NAMALWA (cell line): Measurements from ENCODE around the gene ATF7IP.

Experiments
- DNase-seq: peaks from one replicate; pipeline ENCODE4 v3.0.0-alpha.2; 2015; ENCODE audit warnings: low spot score

The ATF7IP gene

DNA sequence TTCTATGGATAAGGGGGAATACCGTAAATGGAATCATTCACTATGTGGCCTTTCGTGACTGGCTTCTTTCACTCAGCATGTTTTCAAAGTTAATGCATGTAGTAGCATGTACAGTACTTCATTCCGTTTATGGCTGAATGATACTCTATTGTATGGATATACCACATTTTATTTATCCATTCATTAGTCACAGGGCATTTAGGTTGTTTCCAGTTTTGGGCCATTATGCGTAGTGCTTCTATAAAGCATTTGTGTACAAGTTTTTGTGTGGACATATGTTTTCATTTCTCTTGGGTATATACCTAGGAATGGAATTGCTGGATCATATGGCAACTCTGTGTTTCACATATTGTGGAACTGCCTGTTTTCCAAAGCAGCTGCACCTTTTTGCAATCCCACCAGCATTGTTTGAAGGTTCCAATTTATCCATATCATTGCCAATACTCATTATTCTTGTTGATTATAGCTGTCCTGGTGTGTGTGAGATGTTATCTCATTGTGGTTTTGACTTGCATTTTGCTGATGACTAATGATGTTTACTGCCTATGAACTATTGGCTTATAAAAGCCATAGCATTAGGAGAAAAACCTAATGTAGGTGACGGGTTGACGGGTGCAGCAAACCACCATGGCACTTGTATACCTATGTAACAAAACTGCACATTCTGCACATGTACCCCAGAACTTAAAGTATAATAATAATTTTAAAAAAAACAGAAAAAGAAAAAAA, 45.5 kb downstream of the ATF7IP start:
- DNase-seq = no peak

DNA sequence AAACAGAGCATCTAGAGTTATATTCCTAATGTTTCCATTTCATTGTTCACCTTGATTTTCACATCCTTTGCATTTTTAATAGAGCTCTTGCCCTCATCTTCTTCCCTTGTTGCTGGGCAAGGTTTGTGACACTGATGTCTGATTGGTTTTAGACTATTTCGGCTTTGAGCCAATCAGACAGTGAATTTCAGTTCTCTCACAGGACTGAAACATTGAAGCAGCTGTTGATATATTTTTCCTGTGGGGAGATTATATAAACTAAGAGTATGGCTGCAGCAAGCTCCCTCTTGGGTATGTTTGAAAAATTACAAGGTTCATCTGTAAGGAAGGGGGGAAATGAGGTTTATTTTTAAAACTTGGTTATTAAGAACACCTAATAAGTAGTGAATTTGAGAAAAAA, 51.2 kb downstream of the ATF7IP start:
- peak; percentile 90 for DNase-seq

DNA sequence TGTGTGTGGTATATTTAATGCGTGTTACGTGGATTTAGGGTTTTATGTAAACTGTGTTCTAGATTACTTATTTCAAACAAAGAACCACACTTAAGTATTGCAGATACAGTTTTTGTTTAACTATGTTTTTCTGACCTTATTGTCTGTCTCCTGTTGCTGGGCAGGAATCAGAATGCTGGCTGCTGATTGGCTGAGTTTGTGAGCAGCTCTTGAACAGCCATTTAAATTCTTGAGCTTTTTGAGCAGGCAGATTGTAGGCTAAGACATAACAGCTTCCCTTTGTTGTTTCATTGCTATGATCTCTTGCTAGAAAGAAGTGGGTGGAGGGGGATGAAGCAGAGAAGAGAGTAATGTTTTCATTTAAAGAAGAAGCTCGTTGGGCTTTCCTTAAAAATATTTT, 52.2 kb downstream of the ATF7IP start:
- DNase-seq = peak; percentile 74

DNA sequence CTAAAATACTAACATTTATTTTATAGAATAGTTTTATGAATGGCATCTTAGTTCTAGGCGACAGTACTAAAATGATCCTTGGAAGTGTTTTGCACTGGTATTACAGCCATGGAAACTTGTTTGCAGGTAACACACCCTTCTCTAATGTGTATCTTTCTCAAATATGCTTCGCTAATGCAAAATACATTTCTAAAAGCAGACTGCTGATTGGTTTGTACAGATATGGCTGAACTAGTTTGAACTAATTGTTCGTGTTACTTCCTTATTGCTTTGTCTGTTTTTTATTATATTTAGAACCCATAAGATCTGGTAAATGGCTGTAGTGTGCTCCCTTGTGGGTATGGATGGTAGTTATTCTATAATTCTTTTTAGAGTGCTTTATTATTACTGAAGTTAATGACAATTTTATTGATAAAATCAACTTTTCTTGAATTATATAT, 53.0 kb downstream of the ATF7IP start:
- DNase-seq = no peak

DNA sequence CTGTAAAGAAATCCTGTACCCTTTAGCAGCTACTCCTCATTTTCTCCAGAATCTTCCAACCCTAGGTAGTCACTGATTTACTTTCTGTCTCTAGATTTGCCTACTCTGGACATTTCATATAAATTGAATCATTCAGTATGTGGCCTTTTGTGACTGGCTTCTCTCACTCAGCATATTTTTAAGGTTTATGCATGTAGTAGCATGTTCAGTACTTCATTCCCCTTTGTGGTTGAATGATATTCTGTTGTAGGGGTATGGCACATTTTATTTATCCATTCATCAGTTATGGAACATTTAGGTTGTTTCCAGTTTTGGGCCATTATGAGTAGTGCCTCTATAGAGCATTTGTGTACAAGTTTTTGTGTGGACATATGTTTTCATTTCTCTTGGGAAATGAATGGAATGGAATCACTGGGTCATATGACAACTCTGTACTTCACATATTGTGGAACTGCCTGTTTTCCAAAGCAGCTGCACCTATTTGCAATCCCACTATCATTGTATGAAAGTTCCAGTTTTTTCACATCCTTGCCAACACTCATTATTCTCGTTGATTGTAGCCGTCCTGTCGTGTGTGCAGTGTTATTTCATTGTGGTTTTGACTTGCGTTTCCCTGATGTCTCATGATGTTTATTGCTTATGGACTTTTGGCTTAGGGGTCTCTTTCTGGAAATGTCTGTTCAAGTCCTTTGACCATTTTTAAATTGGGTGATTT, 57.2 kb downstream of the ATF7IP start:
- no peak for DNase-seq

DNA sequence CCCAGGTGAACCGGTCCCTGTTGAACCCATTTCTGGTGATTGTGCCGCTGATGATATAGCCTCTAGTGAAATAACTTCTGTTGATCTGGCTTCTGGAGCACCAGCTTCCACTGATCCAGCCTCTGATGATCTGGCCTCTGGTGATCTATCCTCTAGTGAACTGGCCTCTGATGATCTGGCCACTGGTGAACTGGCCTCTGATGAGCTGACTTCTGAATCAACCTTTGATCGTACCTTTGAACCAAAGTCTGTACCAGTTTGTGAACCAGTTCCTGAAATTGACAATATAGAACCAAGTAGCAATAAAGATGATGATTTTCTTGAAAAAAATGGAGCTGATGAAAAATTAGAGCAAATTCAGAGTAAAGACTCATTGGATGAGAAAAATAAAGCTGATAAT, 59.1 kb downstream of the ATF7IP start:
- DNase-seq = no peak

DNA sequence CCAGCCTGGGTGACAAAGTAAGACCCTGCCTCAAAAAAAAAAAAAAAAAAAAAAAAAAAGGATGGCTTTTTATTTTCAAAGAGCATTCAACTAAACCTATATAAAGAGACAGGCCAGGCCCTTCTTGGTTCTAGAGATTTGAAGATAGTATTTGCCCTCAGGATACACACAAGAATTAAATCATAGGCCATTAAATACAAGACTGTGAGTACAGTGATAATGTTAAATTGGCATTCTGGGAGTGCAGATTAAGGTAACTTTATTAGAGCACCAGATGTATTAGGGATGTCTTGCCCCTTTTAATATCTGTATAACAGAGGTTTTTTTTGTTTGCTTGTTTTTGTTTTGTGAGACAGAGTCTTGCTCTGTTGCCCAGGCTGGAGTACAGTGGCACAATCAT, 61.3 kb downstream of the ATF7IP start:
- no peak for DNase-seq

DNA sequence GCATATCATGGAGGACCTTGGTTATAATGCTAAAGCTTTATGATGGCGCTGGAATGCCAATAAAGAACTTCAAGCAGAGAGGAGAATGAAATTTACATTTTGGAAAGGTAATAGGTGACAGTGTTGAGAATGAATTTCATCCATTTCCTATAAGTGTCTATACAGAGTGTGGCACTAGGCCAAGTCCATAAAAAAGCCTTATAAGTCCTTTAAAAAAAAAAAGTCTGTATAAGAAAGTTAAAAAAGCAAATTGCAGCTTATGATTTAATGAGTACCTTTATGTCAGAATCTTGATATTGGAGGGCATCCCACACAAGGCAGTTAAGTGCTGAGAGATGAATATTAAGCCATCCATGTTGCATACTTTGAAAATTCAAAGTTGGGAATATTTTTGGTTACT, 62.4 kb downstream of the ATF7IP start:
- no peak for DNase-seq

DNA sequence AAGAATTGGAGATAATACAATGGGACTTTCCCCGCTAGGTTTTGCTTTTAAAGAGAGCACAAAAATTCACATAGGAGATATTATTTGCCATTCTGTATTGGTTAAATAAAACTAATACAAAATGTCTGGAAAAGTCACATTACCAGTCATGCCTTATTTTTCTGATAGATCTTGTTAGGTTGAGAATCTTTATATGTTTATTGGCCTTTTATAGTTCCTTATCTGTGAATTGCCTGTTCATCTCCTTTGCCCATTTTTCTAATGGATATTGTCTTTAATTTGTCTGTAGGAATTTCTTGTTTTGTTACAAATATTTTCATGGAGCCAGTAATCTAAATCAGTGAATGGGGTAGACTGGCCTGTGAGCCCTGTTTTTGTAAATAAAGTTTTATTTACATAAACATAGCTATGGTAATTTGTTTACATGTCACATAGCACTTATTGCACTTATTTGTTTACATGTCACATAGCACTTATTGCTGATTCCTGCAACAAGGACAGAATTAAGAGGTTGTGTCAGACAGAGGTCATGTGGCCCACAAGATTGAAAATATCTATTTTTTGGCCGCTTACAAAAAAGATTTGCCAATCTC, 65.0 kb downstream of the ATF7IP start:
- DNase-seq = no peak

DNA sequence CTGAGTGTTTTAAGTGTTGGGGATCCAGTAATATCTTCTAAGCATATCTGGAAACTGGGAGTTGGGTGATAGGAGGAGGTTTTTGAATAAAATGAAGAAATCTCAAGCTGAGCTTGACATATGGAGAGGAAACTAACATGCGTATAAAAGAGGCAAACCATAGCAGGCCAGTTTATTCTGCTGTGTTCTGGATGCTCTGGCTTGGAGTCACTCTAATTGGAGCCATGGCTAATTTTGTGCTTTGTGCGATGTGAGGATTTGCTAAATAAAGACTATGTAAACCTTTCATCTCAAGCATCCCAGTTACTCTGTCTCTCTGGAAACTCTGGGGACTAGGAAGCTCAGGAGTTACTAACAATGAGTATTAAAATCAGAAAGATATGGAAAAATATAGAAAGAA, 66.5 kb downstream of the ATF7IP start:
- no peak for DNase-seq

DNA sequence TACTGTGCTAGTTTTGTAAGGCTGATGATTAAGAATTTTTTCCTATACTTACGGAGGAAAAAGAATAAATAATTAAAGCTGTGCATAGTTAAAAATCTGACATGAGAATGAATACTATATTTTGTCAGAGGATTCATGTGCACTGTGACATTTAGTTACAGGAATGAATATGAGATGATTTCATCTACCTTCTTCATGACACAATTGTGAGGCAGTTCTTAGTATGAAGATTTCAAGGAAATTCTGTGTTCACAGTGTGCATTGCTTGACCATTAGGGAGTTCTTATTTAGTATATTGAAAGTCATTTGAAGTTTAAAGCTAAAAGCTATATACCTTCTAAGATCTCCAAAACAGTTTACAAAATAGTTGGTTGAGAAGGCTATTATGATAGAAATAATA, 70.1 kb downstream of the ATF7IP start:
- DNase-seq = no peak

DNA sequence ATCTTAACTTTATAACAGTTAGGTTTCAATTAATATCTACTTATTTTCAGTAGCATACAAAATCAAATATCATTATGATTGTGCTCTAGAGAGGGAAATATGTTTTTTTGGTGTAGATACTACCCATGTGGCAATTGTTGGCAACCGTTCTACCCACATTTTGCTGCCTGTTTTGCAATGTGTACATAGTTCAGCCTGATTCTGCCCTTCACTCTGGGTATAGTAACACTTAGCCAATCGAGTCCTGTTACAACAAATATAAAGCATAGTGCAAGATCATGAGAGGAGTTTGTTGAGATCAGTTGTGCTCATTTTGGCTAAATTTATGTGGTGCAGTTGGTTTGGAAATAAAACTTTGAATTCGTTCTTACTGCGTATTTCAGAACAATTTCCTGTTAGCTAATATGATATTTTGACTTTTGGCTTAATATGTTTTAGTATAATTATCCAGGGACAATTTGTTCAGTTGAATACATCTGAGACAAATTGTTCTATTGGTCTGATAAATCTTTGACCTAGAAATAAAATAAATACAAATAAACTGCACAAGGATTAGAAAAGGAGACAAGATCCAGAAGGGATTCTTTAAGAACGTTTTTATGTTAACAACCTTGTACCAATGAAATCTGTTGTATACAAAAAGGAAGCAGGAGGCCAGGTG, 76.9 kb downstream of the ATF7IP start:
- no peak for DNase-seq

DNA sequence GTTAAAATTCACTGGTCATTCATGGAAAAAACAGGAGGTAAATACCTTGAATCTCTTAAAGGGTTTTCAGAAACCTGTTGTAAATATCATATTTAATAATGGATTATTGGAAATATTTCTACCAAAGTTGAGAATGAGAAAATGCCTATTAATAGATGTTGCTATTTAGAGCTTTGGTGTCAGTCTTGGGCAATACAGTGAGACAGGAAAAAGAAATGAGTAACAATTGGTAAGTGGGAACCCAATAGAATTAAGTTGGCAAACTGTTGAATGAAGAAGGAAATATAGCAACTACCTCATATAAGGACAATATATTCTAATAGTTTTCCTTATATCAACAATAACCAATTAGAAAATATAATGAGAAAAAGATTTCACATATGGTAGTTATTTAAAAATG, 78.0 kb downstream of the ATF7IP start:
- DNase-seq = no peak

DNA sequence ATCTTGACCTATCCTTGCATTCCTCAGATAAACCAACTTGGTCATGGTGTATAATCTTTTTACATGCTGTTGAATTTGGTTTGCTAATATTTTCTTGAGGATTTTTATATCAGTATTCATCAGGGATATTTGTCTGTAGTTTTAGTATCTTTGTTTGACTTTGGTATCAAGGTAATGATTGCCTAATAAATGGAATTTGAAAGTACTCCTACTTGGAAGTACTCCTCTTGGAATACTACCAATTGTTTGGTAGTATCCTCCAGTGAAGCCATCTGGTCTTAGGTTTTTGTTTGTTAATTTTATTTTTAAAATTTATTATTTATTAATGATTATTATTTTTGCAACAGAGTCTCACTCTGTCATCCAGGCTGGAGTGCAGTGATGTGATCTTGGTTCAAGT, 85.0 kb downstream of the ATF7IP start:
- no peak for DNase-seq

DNA sequence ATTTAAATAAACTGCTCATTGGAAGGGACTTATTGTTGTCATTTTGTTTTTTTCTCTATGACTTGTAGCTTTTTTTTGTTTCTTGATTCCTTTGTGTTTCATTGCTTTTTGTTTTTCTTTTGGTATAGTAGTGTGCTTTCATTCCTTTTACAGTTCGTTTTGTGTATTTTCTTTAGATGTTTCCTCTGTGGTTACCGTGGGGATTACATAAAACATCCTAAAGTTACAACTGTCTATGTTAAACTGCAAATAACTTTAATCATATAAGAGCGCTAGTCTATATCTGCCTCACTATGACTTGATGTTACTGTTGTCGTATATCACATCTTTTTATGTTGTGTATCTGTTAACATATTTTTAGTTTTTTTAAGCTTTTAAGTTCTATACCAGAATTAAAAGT, 86.9 kb downstream of the ATF7IP start:
- no peak for DNase-seq

DNA sequence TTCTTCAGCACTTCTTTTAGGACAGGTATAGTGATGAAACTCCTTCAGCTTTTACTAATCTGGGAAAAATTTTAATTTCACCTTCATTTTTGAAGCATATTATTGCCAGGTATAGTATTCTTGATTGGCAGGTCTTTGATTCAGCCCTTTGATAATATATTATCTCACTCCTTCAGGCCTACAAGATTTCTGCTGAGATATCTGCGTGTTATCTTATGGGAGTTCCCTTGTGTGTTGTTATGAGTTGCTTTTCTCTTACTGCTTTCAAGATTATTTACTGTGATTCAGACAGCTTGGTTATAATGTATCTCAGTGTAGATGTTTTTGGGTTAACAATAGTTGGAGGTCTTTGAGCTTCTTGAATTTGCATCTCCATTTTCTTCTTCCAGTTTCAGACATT, 87.4 kb downstream of the ATF7IP start:
- no peak for DNase-seq

DNA sequence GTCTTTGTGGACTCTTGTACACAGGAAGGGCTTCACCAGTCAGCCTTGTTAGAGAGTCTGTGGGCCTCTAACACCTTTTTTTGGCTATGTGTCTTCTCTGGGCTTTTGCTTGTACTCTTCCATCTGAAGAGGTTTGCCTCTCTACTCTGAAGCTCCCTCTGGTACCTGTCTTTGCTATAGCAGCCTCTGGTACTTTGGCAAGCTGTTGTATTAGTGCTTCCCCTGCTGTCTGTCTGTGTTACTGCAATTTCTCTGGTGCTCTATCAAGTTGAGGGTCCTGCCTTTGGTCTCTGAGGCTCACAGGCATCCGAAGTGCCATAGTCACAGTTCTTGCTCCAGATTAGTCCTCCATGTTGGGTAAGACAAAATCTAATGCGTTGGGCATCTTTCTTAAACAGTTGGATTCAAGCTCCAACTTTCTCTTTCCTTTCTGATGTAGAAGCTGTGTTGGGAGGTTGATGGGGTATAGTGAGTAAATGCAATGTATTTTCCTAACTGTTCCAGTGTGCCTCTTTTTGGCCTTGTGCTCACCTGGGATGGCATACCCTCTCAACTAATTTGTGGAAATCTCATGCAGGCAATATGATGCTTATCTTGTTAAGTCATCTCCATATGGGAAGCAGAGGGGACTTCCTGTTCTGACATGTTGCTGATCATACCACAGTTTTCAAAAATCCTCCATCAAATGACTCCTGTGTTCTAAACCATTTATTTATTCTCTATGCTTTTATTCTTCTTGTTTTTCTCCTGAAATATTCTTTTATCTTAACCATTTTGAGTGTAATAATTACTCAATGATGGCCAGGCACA, 88.8 kb downstream of the ATF7IP start:
- peak; percentile 87 for DNase-seq

DNA sequence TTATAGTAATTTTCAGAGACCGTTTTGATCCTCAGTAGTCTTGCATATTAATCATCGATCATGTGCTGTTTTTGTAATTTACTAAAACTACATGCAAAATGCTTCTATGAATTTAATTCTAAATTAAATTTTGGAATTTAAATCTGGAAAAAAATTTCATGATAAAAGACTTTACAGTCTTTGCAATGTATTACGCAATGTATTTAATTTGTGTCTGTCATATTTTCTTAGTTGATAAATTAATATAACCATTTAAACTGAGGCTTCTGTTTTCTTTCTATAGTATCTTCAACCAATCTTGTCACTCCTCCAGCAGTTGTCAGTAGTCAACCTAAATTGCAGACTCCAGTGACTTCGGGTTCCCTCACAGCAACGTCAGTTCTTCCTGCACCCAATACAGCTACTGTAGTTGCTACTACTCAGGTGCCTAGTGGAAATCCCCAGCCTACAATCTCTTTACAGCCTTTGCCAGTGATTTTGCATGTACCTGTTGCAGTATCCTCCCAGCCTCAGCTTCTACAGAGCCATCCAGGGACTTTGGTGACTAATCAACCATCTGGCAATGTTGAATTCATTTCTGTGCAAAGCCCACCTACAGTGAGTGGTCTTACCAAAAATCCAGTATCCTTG, 94.8 kb downstream of the ATF7IP start:
- no peak for DNase-seq

DNA sequence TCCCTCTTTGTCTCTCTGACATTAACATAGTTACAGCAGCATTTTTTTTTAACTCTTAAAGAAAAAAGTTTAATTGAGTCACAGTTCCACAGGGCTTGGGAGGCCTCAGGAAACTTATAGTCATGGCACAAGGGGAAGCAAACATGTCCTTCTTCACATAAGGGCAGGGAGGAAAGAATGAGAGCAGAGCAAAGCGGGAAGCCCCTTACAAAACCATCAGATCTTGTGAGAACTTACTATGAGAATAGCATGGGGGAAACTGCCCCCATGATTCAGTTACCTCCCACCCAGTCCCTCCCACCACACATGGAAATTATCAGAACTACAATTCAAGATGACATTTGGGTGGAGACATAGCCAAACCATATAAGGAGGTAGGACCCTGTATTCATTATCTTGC, 106.0 kb downstream of the ATF7IP start:
- no peak for DNase-seq

DNA sequence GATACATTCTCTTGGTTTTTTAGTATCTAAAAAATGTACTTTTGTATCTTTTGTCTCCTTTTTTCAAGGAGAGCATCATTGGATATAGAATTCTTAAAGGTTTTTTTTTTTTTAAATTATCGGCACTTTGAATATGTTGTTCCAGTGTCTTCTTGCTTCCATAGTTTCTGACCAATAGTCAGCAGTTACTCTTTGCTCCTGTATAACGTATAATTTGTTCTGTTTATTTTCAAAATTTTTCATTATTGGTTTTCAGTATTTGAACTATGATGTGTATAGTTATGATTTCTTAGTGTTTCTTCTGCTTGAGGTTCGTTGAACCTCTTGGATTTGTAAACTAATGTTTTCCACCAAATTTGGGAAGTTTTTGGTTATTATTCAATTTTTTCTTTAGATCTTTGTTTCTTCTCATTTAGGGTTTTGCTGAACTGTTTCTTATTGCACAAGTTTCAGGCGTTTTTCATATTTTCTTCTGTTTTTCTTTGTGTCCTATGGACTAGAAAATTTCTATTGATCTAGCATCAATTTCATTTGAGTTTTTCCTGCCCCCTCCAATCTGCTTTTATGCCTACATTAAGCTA, 108.3 kb downstream of the ATF7IP start:
- DNase-seq = peak; percentile 39

DNA sequence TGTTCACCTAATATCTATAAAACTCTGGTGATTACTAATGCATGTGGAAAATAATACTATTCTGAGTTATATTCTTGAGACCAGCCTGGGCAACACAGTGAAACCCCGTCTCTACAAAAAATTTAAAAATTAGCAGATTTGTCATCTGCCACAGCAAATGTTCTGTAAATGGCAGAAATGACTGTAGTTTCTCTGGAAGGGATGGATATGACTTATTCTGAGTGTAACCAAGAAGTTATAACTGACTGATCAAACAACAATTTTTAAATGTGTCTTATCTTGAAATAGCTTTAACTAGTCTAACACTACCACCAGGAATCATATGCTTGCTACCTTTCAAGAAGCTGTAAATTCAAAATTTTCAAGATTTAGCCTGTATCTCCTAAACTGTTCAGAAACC, 113.5 kb downstream of the ATF7IP start:
- no peak for DNase-seq
